OCI-LY3 (cell line): ENCODE results near the gene MFRP.

Source experiments
- H2AFZ ChIP-seq: fragments of 200-600, 300-600 bp; shearing (Covaris generic); 2 replicates; pipeline ENCODE4 v1.6.0; 2014; ENCODE audit warnings: antibody characterized with exemption, low read depth, low read length
- H3K27ac ChIP-seq: fragments of 200-600, 300-600 bp; sonication (generic); 2 replicates; pipeline ENCODE4 v1.5.1; 2014; ENCODE audit warnings: mild to moderate bottlenecking, low read length, moderate library complexity, mixed read lengths
- H3K27me3 ChIP-seq: fragments of 200-600, 300-600 bp; sonication (generic); 2 replicates; pipeline ENCODE4 v1.6.1; 2014; ENCODE audit warnings: low read depth, low read length, mixed read lengths
- H3K36me3 ChIP-seq: fragments of 200-600, 300-600 bp; sonication (generic); replicated peaks from 2 replicates; pipeline ENCODE3; 2014; ENCODE audit warnings: low read depth, low read length, mixed read lengths
- H3K4me1 ChIP-seq: fragments of 300-600, 200-600 bp; sonication (generic); 2 replicates; pipeline ENCODE4 v1.6.1; 2014; ENCODE audit warnings: low read length, mixed read lengths
- H3K4me2 ChIP-seq: fragments of 200-600, 300-600 bp; sonication (generic); 2 replicates; pipeline ENCODE4 v1.6.1; 2014; ENCODE audit warnings: low read length, mixed read lengths
- H3K4me3 ChIP-seq: fragments of 300-600, 200-600 bp; sonication (generic); 2 replicates; pipeline ENCODE4 v1.5.1; 2014; ENCODE audit warnings: antibody characterized with exemption, mild to moderate bottlenecking, low read length, moderate library complexity
- H3K79me2 ChIP-seq: fragments of 300-600, 200-600 bp; shearing (Covaris generic); 2 replicates; pipeline ENCODE4 v1.6.1; 2014; ENCODE audit warnings: mild to moderate bottlenecking, low read length, mixed read lengths
- H3K9ac ChIP-seq: fragments of 300-600, 200-600 bp; shearing (Covaris generic); 2 replicates; pipeline ENCODE4 v1.6.0; 2014; ENCODE audit warnings: mild to moderate bottlenecking, low read length, moderate library complexity
- H3K9me3 ChIP-seq: fragments of 200-600, 300-600 bp; shearing (Covaris generic); 2 replicates; pipeline ENCODE4 v1.6.1; 2014; ENCODE audit warnings: low read length, mixed read lengths; ENCODE audit not compliant: insufficient read depth
- H4K20me1 ChIP-seq: fragments of 200-600, 300-600 bp; sonication (generic); 2 replicates; pipeline ENCODE4 v1.6.1; 2016; ENCODE audit warnings: low read length, mixed read lengths; ENCODE audit not compliant: insufficient read depth
- CTCF ChIP-seq: fragments of 200-600, 300-600 bp; sonication (generic); IDR thresholded peaks from 2 replicates; pipeline ENCODE4 v1.5.1; 2014; ENCODE audit warnings: antibody characterized with exemption, low read length, low read depth
- EZH2phosphoT487 ChIP-seq: fragments of 200-600 bp; shearing (Covaris generic); IDR thresholded peaks from 2 replicates; pipeline ENCODE4 v1.6.1; 2018; ENCODE audit warnings: antibody characterized with exemption, mixed run types, low read depth

Gene MFRP

GRCh38 chr11:119336744-119337469 is 9.6 kb downstream of the MFRP start:
- Histone ChIP-seq H3K27me3 (no peaks in the 10 kb centered on the region), H3K4me2 (no peak overlapping the region), H2AFZ (no peak overlapping the region), H4K20me1 (no peaks in the 10 kb centered on the region; the same call in 1 of the 2 replicates), H3K36me3 (peaks cover 9% of the 10 kb centered on the region), H3K9me3 (no peaks in the 10 kb centered on the region), H3K4me1 (peaks cover 18% of the 10 kb centered on the region), H3K9ac (no peak overlapping the region), H3K4me3 (no peak overlapping the region), H3K79me2 (peaks cover 28% of the 10 kb centered on the region), H3K27ac (no peak overlapping the region)
- TF ChIP-seq EZH2phosphoT487 (no peak), CTCF (no peak)

- H4K20me1 ChIP-seq: no peaks in the 10 kb centered on the region; the same call in 1 of the 2 replicates
- H3K27ac ChIP-seq: no peak overlapping the region
- no peak overlapping the region for H3K9ac ChIP-seq
- peaks cover 9% of the 10 kb centered on the region for H3K36me3 ChIP-seq
- peak overlapping the region; percentile 89 for H3K4me3 ChIP-seq
- peaks cover 28% of the 10 kb centered on the region for H3K79me2 ChIP-seq
- H3K9me3 ChIP-seq: no peaks in the 10 kb centered on the region
- peaks cover 18% of the 10 kb centered on the region for H3K4me1 ChIP-seq
- H2AFZ ChIP-seq: no peak overlapping the region
- TF ChIP-seq CTCF: no peak
- TF ChIP-seq EZH2phosphoT487: no peak
- peak overlapping the region; percentile 99 for H3K4me2 ChIP-seq
- H3K27me3 ChIP-seq: no peaks in the 10 kb centered on the region
Observed at GRCh38 chr11:119335655-119336543, 10.6 kb downstream of the MFRP start.

GRCh38 chr11:119335091-119335654 is 11.3 kb downstream of the MFRP start:
- H2AFZ ChIP-seq: no peak overlapping the region
- peak overlapping the region; percentile 58 for H3K27ac ChIP-seq
- peaks cover 18% of the 10 kb centered on the region for H3K4me1 ChIP-seq

GRCh38 chr11:119334174-119334930 is 12.2 kb downstream of the MFRP start, which contains the start of gene RNF26:
Gene RNF26, plus strand, starts transcription at chr11:119334527. Its CDS starts 596 bp downstream, at chr11:119335123.
- peak within 1 kb of the TSS; percentile 99 for H3K4me2 ChIP-seq
- peak within 1 kb of the TSS; percentile 89 for H3K4me3 ChIP-seq
- peak within 1 kb of the TSS; percentile 50 for H2AFZ ChIP-seq
- H4K20me1 ChIP-seq: no peaks in the 10 kb centered on the region; the same call in 1 of the 2 replicates
- no peaks in the 10 kb centered on the region for H3K9me3 ChIP-seq
- H3K27ac ChIP-seq: peak within 1 kb of the TSS; percentile 58
- peaks cover 8% of the 10 kb centered on the region for H3K27me3 ChIP-seq
- peaks cover 18% of the 10 kb centered on the region for H3K4me1 ChIP-seq
- H3K9ac ChIP-seq: peak within 1 kb of the TSS; percentile 85
- TF ChIP-seq EZH2phosphoT487 (no peak), CTCF (no peak)
- peaks cover 28% of the 10 kb centered on the region for H3K79me2 ChIP-seq
- H3K36me3 ChIP-seq: peaks cover 9% of the 10 kb centered on the region

More at GRCh38 chr11:119335091-119335654, 11.3 kb downstream of the MFRP start:
- Histone ChIP-seq H3K4me3 (peak overlapping the region; percentile 89), H4K20me1 (no peaks in the 10 kb centered on the region; the same call in 1 of the 2 replicates), H3K36me3 (peaks cover 9% of the 10 kb centered on the region), H3K79me2 (peaks cover 28% of the 10 kb centered on the region), H3K9me3 (no peaks in the 10 kb centered on the region), H3K4me2 (peak overlapping the region; percentile 99), H3K27me3 (no peaks in the 10 kb centered on the region), H3K9ac (peak overlapping the region; percentile 85)
- no peak for TF ChIP-seq EZH2phosphoT487
